ENCODE results near the gene SLC38A10. TPM values are rescaled to one million over a fixed set of nuclear protein-coding genes. Genes with fewer than 3 reads are reported as not detected.
A peak's percentile ranks its signal among the peaks of the same experiment; 100 is the strongest.

The SLC38A10 gene
- total and polyA plus RNA-seq, 7 experiments from 2014 or later: 45.0 to 122 (median 84.8) TPM

DNA sequence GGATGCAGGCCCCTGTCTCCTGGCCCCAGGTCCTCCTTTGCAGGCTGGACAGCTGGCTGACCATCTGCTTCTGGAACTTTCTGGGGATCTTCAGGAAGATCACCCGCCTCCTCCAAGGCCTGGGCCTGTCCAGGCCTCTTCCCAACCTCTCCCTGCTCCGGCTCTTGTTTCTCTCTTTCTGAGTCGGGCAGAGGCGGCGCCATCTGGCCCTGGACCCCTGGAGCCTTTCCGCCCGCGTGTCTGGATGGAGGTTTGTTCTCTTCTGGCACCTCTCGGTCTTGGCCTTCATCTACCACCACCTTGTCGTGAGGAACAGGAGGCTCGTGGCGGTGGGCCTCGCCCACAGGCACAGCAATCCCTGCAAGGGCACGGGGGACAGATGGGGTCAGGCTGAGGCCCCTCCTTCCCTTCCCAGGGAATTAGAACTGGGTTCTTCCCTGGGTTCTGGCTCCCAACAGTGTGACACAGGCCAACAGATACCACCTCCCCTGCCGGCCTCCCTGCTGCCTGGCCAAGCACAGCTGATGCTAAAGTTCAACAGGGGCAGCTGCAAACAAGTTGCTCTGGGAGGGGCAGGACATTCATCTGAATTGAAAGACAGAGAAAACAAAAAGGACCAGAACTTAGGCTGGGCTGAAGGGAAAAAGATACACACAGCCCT is 42.7 kb downstream of the SLC38A10 start:
- ChIA-PET CTCF (interaction anchor here (0.8 to 1.3 kb wide), 4 partner anchors 44 to 347 kb away, joined by 3 to 11 read pairs (median 4); no protein-coding TSS in a partner anchor), POLR2A (interaction anchor here (1.0 kb wide), 1 partner anchor 13 kb away, joined by 4 read pairs; the partner anchor contains the start of genes NDUFAF8 and TEPSIN)
- peaks cover 6 to 10% (median 7%) of the 10 kb centered on the region in 7 donors for H3K4me1 Mint-ChIP-seq
- intact Hi-C loops (cut with micrococcal nuclease): loop anchor here in 1 of 2 donors (10.0 kb wide), 1 partner anchor 132 kb away; no protein-coding TSS in a partner anchor
- no peak overlapping the region for H3K27ac Mint-ChIP-seq
- no peaks in the 10 kb centered on the region for H3K27me3 Mint-ChIP-seq
- H3K27me3 ChIP-seq (ENCODE audit: control insufficient read depth in 2 of 2, insufficient read depth in 2 of 2, low read length in 2 of 2): no peaks in the 10 kb centered on the region
- no peaks in the 10 kb centered on the region for H3K9me3 ChIP-seq (ENCODE audit: control insufficient read depth in 2 of 3, low read length in 3 of 3)
- no peak overlapping the region for H3K4me3 ChIP-seq (ENCODE audit: low read length)
- no peaks in the 10 kb centered on the region for H3K4me1 ChIP-seq (ENCODE audit: control insufficient read depth in 2 of 2, insufficient read depth in 2 of 2, low read length in 2 of 2)
- peaks cover 0 to 63% (median 7%) of the 10 kb centered on the region in 3 experiments for H3K36me3 ChIP-seq (ENCODE audit: control insufficient read depth in 2 of 3, insufficient read depth in 3 of 3, low read length in 3 of 3)
- no peak for DNase-seq
- no peak overlapping the region for H3K4me3 Mint-ChIP-seq
- H3K9me3 Mint-ChIP-seq: peaks cover 0 to 5% (median 0%) of the 10 kb centered on the region in 11 donors
- peaks cover 4 to 15% (median 7%) of the 10 kb centered on the region in 5 donors for H3K36me3 Mint-ChIP-seq
- ATAC-seq: no peak
- H3K27ac ChIP-seq (ENCODE audit: low read depth, low read length): no peak overlapping the region

DNA sequence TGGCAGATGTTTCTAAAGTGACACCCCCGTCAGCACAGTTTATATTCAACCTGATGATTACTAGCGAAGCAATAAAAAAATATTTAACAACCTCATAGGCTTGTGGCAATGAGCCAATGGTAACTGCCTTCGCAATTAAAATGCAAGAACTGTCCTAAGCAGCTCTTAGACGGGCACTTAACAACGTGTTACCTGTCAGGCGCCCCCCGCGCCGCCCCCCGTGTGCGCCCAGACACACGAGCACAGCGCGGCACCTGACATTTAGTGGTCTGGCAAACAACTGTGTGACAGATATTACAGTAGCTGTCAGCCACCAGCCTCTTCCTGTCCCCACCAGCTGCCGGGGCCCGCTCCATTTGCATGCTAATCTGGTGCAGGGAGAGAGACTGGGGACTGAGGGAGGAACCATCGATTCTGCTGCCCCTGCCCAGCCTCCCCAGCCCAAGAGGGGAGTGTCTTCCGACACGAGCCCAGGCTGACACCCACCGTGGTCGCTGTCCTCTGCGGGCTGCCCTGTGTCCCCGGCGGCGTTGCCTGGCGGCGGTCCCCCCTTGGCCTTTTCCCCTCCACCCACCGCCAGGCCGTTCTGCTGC is 43.3 kb downstream of the SLC38A10 start:
- Histone ChIP-seq H3K27ac (ENCODE audit: low read depth, low read length) (no peak overlapping the region), H3K9me3 (ENCODE audit: control insufficient read depth in 2 of 3, low read length in 3 of 3) (no peaks in the 10 kb centered on the region), H3K4me1 (ENCODE audit: control insufficient read depth in 2 of 2, insufficient read depth in 2 of 2, low read length in 2 of 2) (no peaks in the 10 kb centered on the region), H3K4me3 (ENCODE audit: low read length) (no peak overlapping the region), H3K27me3 (ENCODE audit: control insufficient read depth in 2 of 2, insufficient read depth in 2 of 2, low read length in 2 of 2) (no peaks in the 10 kb centered on the region), H3K36me3 (ENCODE audit: control insufficient read depth in 2 of 3, insufficient read depth in 3 of 3, low read length in 3 of 3) (peaks cover 0 to 57% (median 7%) of the 10 kb centered on the region in 3 experiments)
- Mint-ChIP-seq H3K9me3 (peaks cover 0 to 5% (median 0%) of the 10 kb centered on the region in 11 donors), H3K4me1 (peaks cover 6 to 10% (median 7%) of the 10 kb centered on the region in 7 donors), H3K4me3 (no peak overlapping the region), H3K27me3 (no peaks in the 10 kb centered on the region), H3K36me3 (peaks cover 4 to 15% (median 7%) of the 10 kb centered on the region in 5 donors), H3K27ac (no peak overlapping the region)
- DNase-seq (no peak), ATAC-seq (no peak)
- CTCF ChIA-PET: no interaction called here
- intact Hi-C loops (cut with micrococcal nuclease): loop anchor here in 1 of 2 donors (10.0 kb wide), 1 partner anchor 133 kb away; no protein-coding TSS in a partner anchor
- POLR2A ChIA-PET: no interaction called here

- no peaks in the 10 kb centered on the region for H3K27me3 Mint-ChIP-seq
- no peaks in the 10 kb centered on the region for H3K4me1 ChIP-seq (ENCODE audit: control insufficient read depth in 2 of 2, insufficient read depth in 2 of 2, low read length in 2 of 2)
- no peaks in the 10 kb centered on the region for H3K27me3 ChIP-seq (ENCODE audit: control insufficient read depth in 2 of 2, insufficient read depth in 2 of 2, low read length in 2 of 2)
- H3K27ac ChIP-seq (ENCODE audit: low read depth, low read length): no peak overlapping the region
- ATAC-seq: no peak
- no peak overlapping the region for H3K27ac Mint-ChIP-seq
- no peak for DNase-seq
- ChIA-PET POLR2A (no interaction called here), CTCF (interaction anchor here (1.0 kb wide), 1 partner anchor 350 kb away, joined by 3 read pairs; no protein-coding TSS in a partner anchor)
- H3K4me3 Mint-ChIP-seq: no peak overlapping the region
- H3K9me3 Mint-ChIP-seq: peaks cover 0 to 5% (median 0%) of the 10 kb centered on the region in 11 donors
- intact Hi-C loops (cut with micrococcal nuclease): loop anchor here in 1 of 2 donors (10.0 kb wide), 1 partner anchor 134 kb away; no protein-coding TSS in a partner anchor
- no peaks in the 10 kb centered on the region for H3K9me3 ChIP-seq (ENCODE audit: control insufficient read depth in 2 of 3, low read length in 3 of 3)
- peaks cover 0 to 56% (median 7%) of the 10 kb centered on the region in 3 experiments for H3K36me3 ChIP-seq (ENCODE audit: control insufficient read depth in 2 of 3, insufficient read depth in 3 of 3, low read length in 3 of 3)
- peaks cover 6 to 10% (median 8%) of the 10 kb centered on the region in 7 donors for H3K4me1 Mint-ChIP-seq
- no peak overlapping the region for H3K4me3 ChIP-seq (ENCODE audit: low read length)
- H3K36me3 Mint-ChIP-seq: peaks cover 4 to 15% (median 7%) of the 10 kb centered on the region in 5 donors
These were observed 43.9 kb downstream of the SLC38A10 start for GRCh38 chr17:81251094-81251708.

GRCh38 chr17:81250286-81251093 is 44.6 kb downstream of the SLC38A10 start:
- Histone ChIP-seq H3K4me1 (ENCODE audit: control insufficient read depth in 2 of 2, insufficient read depth in 2 of 2, low read length in 2 of 2) (no peaks in the 10 kb centered on the region), H3K9me3 (ENCODE audit: control insufficient read depth in 2 of 3, low read length in 3 of 3) (no peaks in the 10 kb centered on the region), H3K36me3 (ENCODE audit: control insufficient read depth in 2 of 3, insufficient read depth in 3 of 3, low read length in 3 of 3) (peaks cover 0 to 49% (median 7%) of the 10 kb centered on the region in 3 experiments), H3K27me3 (ENCODE audit: control insufficient read depth in 2 of 2, insufficient read depth in 2 of 2, low read length in 2 of 2) (no peaks in the 10 kb centered on the region), H3K27ac (ENCODE audit: low read depth, low read length) (no peak overlapping the region), H3K4me3 (ENCODE audit: low read length) (no peak overlapping the region)
- H3K36me3 Mint-ChIP-seq: peaks cover 4 to 15% (median 7%) of the 10 kb centered on the region in 5 donors
- DNase-seq (peak in 1 of 9 donors; percentile 5), ATAC-seq (no peak)
- H3K27ac Mint-ChIP-seq: no peak overlapping the region
- CTCF ChIA-PET: interaction anchor here (0.5 to 1.0 kb wide), 3 partner anchors 40 to 351 kb away, joined by 3 to 5 read pairs (median 3); no protein-coding TSS in a partner anchor
- H3K27me3 Mint-ChIP-seq: no peaks in the 10 kb centered on the region
- intact Hi-C loops (cut with micrococcal nuclease): loop anchor here in 1 of 2 donors (10.0 kb wide), 1 partner anchor 134 kb away; no protein-coding TSS in a partner anchor
- peaks cover 0 to 5% (median 0%) of the 10 kb centered on the region in 11 donors for H3K9me3 Mint-ChIP-seq
- H3K4me3 Mint-ChIP-seq: no peak overlapping the region
- H3K4me1 Mint-ChIP-seq: peaks cover 6 to 10% (median 8%) of the 10 kb centered on the region in 7 donors
- POLR2A ChIA-PET: no interaction called here

DNA sequence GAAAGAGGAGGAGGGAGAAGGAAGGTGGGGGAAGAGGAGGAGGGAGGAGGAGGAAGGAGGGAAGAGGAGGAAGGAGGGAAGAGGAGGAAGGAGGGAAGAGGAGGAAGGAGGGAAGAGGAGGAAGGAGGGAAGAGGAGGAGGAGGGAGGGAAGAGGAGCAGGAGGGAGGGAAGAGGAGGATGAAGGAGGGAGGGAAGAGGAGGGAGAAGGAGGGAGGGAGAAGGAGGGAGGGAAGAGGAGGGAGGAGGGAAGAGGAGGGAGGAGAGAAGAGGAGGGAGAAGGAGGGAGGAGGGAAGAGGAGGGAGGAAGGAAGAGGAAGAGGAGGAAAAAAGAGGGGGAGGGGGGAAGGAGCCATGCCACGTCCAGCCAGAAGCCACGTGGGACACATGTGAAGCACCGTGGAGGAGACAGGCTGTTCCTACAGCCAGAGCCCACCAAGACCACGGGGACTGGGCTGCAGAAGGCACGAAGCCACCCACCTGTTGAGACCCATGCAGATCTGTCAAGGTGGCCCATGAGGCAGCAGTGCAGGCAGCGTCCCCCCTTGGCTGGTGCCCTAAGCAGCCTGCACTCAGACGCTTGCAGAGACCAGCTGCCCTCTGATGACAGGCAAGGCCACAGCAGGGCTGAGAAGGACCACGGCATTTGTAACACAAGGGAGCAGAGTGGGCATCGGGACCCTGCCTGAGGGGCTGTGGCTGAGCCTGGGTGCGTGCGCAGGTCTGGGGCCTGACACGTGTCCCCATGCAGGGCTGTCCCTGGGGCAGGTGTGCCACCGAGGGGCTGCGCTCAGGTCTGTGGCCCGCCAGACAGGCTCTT is 45.7 kb downstream of the SLC38A10 start:
- POLR2A ChIA-PET: no interaction called here
- Mint-ChIP-seq H3K27ac (peak overlapping the region in 2 of 9 donors; percentile 22 to 49), H3K4me1 (peaks cover 6 to 10% (median 8%) of the 10 kb centered on the region in 7 donors), H3K9me3 (peaks cover 0 to 5% (median 0%) of the 10 kb centered on the region in 11 donors), H3K4me3 (no peak overlapping the region), H3K27me3 (no peaks in the 10 kb centered on the region), H3K36me3 (peaks cover 4 to 15% (median 7%) of the 10 kb centered on the region in 5 donors)
- H3K27ac ChIP-seq (ENCODE audit: low read depth, low read length): no peak overlapping the region
- H3K9me3 ChIP-seq (ENCODE audit: control insufficient read depth in 2 of 3, low read length in 3 of 3): no peaks in the 10 kb centered on the region
- intact Hi-C loops (cut with micrococcal nuclease): loop anchor here in 1 of 2 donors (10.0 kb wide), 1 partner anchor 135 kb away; no protein-coding TSS in a partner anchor
- no peaks in the 10 kb centered on the region for H3K27me3 ChIP-seq (ENCODE audit: control insufficient read depth in 2 of 2, insufficient read depth in 2 of 2, low read length in 2 of 2)
- no peak for DNase-seq
- peaks cover 0 to 41% (median 7%) of the 10 kb centered on the region in 3 experiments for H3K36me3 ChIP-seq (ENCODE audit: control insufficient read depth in 2 of 3, insufficient read depth in 3 of 3, low read length in 3 of 3)
- H3K4me3 ChIP-seq (ENCODE audit: low read length): no peak overlapping the region
- no peak for ATAC-seq
- H3K4me1 ChIP-seq (ENCODE audit: control insufficient read depth in 2 of 2, insufficient read depth in 2 of 2, low read length in 2 of 2): no peaks in the 10 kb centered on the region
- CTCF ChIA-PET: interaction anchor here (0.7 kb wide), 1 partner anchor 39 kb away, joined by 3 read pairs; no protein-coding TSS in a partner anchor

All from naive thymus-derived CD4-positive, alpha-beta T cell (primary cell).